NB4 (cell line): ENCODE measurements around the gene OXTR.
"Not testable (repeated sequence)": the region's sequence is repeated elsewhere in the genome, so short reads cannot be mapped to it uniquely, and the experiment has no call there.

ENCODE experiments used
- DNase-seq: peaks from one replicate; pipeline ENCODE4 v3.0.0; 2010; ENCODE audit warnings: low read depth
- H3K4me3 ChIP-seq: one replicate; pipeline ENCODE4 v1.5.1; 2011; ENCODE audit warnings: mild to moderate bottlenecking, low read depth, low read length, moderate library complexity
- MYC ChIP-seq: IDR thresholded peaks from 2 replicates; pipeline ENCODE4 v1.6.1; 2011; ENCODE audit warnings: low read depth, low read length
- POLR2A ChIP-seq: IDR thresholded peaks from 2 replicates; pipeline ENCODE4 v1.6.1; 2011; ENCODE audit warnings: mild to moderate bottlenecking; ENCODE audit not compliant: insufficient read length; ENCODE audit errors: extremely low read depth
- TF ChIP-seq, protein P1 (sequence below): IDR thresholded peaks from 2 replicates; pipeline ENCODE4 v1.6.1; 2011; ENCODE audit warnings: low read depth, low read length
- TF ChIP-seq, protein P2 (sequence below): IDR thresholded peaks from one replicate; pipeline ENCODE4 v1.5.1; 2012; ENCODE audit warnings: low read depth, low read length

Gene OXTR

DNA sequence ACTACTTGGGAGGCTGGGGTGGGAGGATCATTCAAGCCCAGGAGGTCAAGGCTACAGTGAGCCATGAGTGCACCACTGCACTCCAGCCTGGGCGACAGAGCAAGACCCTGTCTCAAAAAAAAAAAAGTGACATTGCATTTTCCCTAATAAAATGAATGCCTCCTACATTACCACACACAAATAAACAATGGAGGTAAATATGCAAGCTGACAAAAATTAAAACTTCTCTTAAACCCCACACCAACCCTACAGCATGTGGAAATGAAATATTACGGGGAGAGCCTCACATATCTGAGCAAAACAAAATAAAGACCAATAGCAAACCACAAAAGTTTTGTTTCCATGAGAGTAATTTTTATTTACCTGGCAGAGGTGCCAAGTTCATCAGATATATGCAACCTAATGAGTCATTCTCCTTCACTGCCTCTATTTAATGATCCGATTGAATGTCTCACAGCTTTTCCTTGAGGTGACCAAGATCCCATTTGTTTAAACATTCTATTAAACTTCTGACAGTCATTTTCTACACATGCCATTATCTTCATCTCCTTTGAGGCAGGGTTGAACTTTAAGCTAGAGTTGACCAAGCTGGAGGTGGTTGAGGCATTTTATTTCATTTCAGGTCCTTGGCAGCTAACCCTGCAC lies 45.2 kb downstream of the OXTR start:
- no peak for DNase-seq
- TF ChIP-seq POLR2A (no peak), MYC (no peak)
- TF ChIP-seq, protein P1, sequence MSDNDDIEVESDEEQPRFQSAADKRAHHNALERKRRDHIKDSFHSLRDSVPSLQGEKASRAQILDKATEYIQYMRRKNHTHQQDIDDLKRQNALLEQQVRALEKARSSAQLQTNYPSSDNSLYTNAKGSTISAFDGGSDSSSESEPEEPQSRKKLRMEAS, result no peak
- TF ChIP-seq, protein P2, sequence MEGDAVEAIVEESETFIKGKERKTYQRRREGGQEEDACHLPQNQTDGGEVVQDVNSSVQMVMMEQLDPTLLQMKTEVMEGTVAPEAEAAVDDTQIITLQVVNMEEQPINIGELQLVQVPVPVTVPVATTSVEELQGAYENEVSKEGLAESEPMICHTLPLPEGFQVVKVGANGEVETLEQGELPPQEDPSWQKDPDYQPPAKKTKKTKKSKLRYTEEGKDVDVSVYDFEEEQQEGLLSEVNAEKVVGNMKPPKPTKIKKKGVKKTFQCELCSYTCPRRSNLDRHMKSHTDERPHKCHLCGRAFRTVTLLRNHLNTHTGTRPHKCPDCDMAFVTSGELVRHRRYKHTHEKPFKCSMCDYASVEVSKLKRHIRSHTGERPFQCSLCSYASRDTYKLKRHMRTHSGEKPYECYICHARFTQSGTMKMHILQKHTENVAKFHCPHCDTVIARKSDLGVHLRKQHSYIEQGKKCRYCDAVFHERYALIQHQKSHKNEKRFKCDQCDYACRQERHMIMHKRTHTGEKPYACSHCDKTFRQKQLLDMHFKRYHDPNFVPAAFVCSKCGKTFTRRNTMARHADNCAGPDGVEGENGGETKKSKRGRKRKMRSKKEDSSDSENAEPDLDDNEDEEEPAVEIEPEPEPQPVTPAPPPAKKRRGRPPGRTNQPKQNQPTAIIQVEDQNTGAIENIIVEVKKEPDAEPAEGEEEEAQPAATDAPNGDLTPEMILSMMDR, result no peak
- H3K4me3 ChIP-seq, result no peak overlapping the region

DNA sequence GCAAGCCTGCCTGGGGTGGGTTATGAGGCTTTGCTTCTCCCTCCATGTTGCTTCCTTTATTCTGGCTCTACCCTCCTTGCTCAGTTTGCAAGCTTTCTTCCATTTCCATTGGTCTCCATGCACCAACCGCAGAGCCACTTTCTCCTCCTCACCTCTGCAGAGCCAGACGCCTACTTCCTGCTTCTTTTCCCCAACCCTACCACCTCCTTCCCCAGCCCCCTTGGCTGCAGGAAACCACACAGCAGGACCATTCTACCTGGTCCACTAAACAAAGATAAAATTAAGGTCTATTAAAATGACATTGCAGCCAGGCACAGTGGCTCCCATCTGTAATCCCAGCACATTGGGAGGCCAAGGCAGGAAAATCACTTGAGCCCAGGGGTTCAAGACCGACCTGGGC lies 45.8 kb downstream of the OXTR start:
- TF ChIP-seq, protein P1, result no peak
- TF ChIP-seq, protein P2, result no peak
- no peak for TF ChIP-seq POLR2A
- no peak for TF ChIP-seq MYC
- no peak for DNase-seq
- H3K4me3 ChIP-seq, result no peak overlapping the region

DNA sequence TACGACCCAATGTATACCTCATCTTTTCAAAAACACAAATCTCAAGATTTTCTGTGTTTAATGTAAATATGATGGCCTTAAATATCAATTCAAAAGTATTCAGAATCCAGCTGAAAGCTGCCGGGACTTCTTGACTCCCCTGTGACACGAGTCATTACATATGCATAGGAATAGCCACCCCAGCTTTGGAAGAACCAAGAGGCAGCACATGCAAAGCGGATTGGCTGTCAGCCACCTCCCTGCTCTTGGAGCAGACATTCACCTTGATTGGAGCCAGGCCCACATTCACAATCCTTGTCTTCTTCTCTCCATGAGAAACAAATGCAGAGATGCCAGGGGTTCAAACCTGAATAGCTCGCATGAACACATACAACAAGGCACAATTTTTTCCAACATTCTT lies 46.6 kb downstream of the OXTR start:
- DNase-seq, result no peak
- TF ChIP-seq, protein P1, result no peak
- TF ChIP-seq POLR2A, result no peak
- no peak overlapping the region for H3K4me3 ChIP-seq

DNA sequence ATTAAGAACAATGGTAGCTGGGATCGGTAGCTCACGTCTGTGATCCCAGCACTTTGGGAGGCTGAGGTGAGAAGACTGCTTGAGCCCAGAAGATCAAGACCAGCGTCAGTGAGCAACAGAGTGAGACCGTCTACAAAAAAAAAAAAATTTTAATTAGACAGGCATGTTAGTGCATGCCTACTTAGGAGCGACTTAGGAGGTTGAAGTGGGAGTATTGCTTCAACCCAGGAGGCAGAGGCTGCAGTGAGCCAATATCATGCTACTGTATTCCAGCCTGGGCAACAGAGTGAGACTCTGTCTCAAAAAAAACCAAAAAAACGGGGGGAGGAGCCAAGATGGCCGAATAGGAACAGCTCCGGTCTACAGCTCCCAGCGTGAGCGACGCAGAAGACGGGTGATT lies 53.7 kb downstream of the OXTR start:
- H3K4me3 ChIP-seq, DNase-seq: not testable (repeated sequence)

DNA sequence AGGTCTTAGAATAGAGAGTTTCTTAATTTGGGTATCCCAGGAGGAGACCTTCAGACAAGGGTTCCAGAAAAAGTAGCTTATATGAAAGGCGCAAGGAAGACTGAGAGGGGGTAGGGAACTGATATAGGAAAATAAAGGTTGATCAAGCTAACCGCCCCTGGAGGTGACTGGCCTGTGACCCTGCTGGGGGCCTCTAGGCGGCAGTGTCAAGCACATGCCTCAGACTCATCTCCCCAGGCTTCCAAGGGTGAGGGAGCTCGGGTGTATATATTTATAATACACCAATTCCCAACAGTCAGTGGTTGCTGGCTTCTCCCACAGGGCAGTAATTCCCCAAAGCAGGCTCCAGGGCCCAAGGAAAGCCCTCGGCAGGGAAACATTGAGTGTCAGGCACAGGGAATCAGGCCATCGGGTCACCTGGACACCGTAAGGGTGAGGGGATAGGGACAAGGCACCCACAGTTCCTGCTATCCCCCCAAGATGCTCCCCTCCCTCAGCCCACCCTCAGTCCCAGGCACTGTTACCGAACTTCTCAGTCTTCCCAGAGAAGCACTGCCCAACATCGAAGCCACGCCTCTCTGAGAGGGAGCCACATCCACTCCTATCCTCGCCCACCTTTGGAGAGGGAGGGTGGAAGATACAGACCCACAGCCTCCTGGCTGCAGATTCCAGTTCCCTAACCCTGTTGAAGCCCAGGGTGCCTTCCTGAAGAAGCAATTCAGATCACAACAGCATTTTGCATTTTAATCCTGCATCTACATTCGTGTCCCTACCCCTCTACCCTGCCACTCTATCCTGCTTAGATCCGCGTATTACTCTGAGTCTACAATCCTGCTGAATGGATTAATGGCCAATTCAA lies 55.3 kb downstream of the OXTR start:
- no peak for DNase-seq
- TF ChIP-seq POLR2A (no peak), MYC (no peak)
- TF ChIP-seq, protein P2, result peak; percentile 15
- TF ChIP-seq, protein P1, result no peak
- no peak overlapping the region for H3K4me3 ChIP-seq

DNA sequence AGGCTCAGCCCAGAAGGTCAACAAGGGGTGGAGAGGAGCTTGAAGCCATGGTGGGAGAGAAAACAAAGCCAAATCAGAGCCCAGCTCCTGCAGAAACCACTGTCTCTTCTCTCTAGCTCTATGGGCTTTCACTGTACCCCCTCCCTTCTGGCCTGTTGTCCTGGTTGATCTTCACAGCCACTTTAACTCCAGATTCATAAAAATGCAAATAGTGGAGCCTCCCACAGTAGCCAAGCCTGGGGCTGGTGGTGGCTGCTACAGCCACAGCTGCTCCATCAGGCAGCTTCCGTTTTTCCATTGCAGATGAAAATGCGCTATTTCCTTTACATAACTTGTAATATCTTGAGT lies 56.5 kb downstream of the OXTR start:
- H3K4me3 ChIP-seq, result no peak overlapping the region
- TF ChIP-seq POLR2A (no peak), MYC (no peak)
- TF ChIP-seq, protein P1, result no peak
- TF ChIP-seq, protein P2, result no peak
- no peak for DNase-seq
